ENCODE results near the gene SLCO6A1.
"Not testable (repeated sequence)": the region's sequence is repeated elsewhere in the genome, so short reads cannot be mapped to it uniquely, and the experiment has no call there.

SLCO6A1 gene

GRCh38 chr5:102498271-102499034 is at the start of gene SLCO6A1:
SLCO6A1 (minus strand) TSS chr5:102499001; CDS start chr5:102498844, 157 bp downstream.
- DNase-seq = no peak

GRCh38 chr5:102547141-102548035 is 48.6 kb upstream of the SLCO6A1 start:
- DNase-seq = no peak

GRCh38 chr5:102545175-102545574 is 46.4 kb upstream of the SLCO6A1 start:
- no peak for DNase-seq

GRCh38 chr5:102542057-102542456 is 43.3 kb upstream of the SLCO6A1 start:
- DNase-seq = no peak

GRCh38 chr5:102539996-102540728 is 41.4 kb upstream of the SLCO6A1 start:
- peak; percentile 61 for DNase-seq

- no peak for DNase-seq
These were observed 40.8 kb upstream of the SLCO6A1 start for GRCh38 chr5:102539562-102539961.

GRCh38 chr5:102537011-102537410 is 38.2 kb upstream of the SLCO6A1 start:
- DNase-seq = no peak

- DNase-seq = no peak
These were observed 37.6 kb upstream of the SLCO6A1 start for GRCh38 chr5:102536323-102536928.

GRCh38 chr5:102532123-102532522 is 33.3 kb upstream of the SLCO6A1 start:
- DNase-seq = no peak

GRCh38 chr5:102531506-102531905 is 32.7 kb upstream of the SLCO6A1 start:
- no peak for DNase-seq

- DNase-seq = no peak
These were observed 30.6 kb upstream of the SLCO6A1 start for GRCh38 chr5:102529447-102529846.

GRCh38 chr5:102529031-102529430 is 30.2 kb upstream of the SLCO6A1 start:
- no peak for DNase-seq

GRCh38 chr5:102528600-102528999 is 29.8 kb upstream of the SLCO6A1 start:
- no peak for DNase-seq

- no peak for DNase-seq
These were observed 28.7 kb upstream of the SLCO6A1 start for GRCh38 chr5:102527547-102527946.

- DNase-seq = no peak
These were observed 24.9 kb upstream of the SLCO6A1 start for GRCh38 chr5:102523541-102524175.

- DNase-seq = peak; percentile 19
These were observed 12.9 kb upstream of the SLCO6A1 start for GRCh38 chr5:102511666-102512065.

- not testable (repeated sequence) for DNase-seq
These were observed 7.4 kb downstream of the SLCO6A1 start for GRCh38 chr5:102491261-102491914.

GRCh38 chr5:102483736-102484135 is 15.1 kb downstream of the SLCO6A1 start:
- no peak for DNase-seq

GRCh38 chr5:102481054-102481715 is 17.6 kb downstream of the SLCO6A1 start:
- no peak for DNase-seq

- DNase-seq = no peak
These were observed 45.1 kb downstream of the SLCO6A1 start for GRCh38 chr5:102453716-102454115.

- no peak for DNase-seq
These were observed 47.7 kb downstream of the SLCO6A1 start for GRCh38 chr5:102451082-102451481.

Data from NCI-H1694 (cell line).